Measurements from ENCODE around the gene NDC80.
A peak's percentile ranks its signal among the peaks of the same experiment; 100 is the strongest.
"Not testable (repeated sequence)": the region's sequence is repeated elsewhere in the genome, so short reads cannot be mapped to it uniquely, and the experiment has no call there.

NDC80 gene

DNA sequence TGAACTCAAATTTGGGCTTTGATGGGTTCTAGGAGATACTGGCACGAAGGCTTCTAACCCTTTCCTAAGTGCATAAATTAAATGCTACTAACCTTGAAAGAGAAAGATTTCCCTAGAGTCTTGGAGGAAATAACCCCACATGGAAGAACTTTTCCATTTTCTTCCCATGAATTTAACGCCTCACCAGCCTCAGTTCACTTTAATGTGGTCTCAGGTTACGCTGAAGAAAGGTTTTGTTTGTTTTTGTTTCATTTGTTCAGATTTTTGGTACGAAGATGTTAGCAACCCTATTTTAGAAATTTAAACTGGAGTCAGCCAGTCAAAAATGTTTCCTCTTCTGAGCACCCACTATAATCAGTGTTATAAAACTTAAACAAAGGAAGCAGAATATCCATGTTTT lies 30.8 kb upstream of the NDC80 start:
- H3K27ac Mint-ChIP-seq, result no peak overlapping the region
- H3K4me1 Mint-ChIP-seq (ENCODE audit: low read depth in 2 of 2), result no peaks in the 10 kb centered on the region

DNA sequence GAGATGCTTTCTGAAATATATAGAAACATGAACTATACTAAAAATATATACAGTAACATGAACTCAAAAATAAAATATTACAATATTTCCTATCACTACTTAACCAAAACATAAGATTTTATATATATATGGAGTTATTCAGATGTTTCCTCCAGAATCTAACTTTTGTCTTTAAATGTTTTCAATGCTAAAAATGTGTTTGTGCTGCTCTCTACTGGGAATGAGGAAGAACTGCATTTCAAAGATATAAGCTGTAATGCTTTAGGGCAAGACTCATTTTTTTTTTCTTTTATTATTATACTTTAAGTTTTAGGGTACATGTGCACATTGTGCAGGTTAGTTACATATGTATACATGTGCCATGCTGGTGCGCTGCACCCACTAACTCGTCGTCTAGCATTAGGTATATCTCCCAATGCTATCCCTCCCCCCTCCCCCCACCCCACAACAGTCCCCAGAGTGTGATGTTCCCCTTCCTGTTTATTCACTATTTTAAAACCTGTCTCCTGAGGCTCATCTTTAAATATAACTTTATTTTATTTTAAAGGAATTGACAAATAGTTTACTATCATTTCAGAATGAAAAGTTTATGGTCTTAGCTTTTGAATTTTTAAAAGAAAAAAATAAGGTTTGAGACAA lies 29.3 kb upstream of the NDC80 start:
- H3K27ac Mint-ChIP-seq, result peak overlapping the region in 1 of 2 donors; percentile 23
- not testable (repeated sequence) for H3K36me3 Mint-ChIP-seq (ENCODE audit: insufficient read depth); H3K9me3 Mint-ChIP-seq; DNase-seq; H3K27me3 Mint-ChIP-seq; H3K4me3 Mint-ChIP-seq; H3K4me1 Mint-ChIP-seq (ENCODE audit: low read depth in 2 of 2)
- ATAC-seq (replicated peaks), result peak; percentile 58

More for the DNA sequence above, 30.8 kb upstream of the NDC80 start:
- peaks cover 5% of the 10 kb centered on the region for H3K36me3 Mint-ChIP-seq (ENCODE audit: insufficient read depth)
- ATAC-seq (replicated peaks), result no peak
- no peaks in the 10 kb centered on the region for H3K9me3 Mint-ChIP-seq
- no peaks in the 10 kb centered on the region for H3K27me3 Mint-ChIP-seq
- H3K4me3 Mint-ChIP-seq, result no peak overlapping the region
- DNase-seq, result no peak

DNA sequence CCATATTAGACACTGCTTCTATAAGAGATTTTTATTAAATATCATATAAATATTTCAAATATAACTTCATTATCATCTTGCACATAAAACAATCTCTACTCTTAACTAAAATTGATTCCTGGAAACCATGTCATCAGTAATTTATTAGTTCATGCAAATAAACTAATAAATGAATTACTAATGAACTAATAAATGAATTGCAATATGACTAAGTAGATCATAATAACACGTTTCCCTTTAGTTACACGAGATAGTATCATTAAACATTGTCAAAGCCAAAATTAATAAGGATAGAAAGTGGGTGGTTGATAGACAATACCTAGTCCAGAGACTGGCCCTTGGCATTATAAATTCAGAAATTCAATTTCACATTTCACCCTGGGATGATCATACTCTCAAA lies 26.2 kb upstream of the NDC80 start:
- ATAC-seq (replicated peaks) (no peak), DNase-seq (no peak)
- Mint-ChIP-seq H3K9me3 (no peaks in the 10 kb centered on the region), H3K27ac (no peak overlapping the region), H3K4me1 (ENCODE audit: low read depth in 2 of 2) (peaks cover 0 to 10% of the 10 kb centered on the region in 2 donors), H3K27me3 (no peaks in the 10 kb centered on the region), H3K4me3 (no peak overlapping the region), H3K36me3 (ENCODE audit: insufficient read depth) (peaks cover 7% of the 10 kb centered on the region)

DNA sequence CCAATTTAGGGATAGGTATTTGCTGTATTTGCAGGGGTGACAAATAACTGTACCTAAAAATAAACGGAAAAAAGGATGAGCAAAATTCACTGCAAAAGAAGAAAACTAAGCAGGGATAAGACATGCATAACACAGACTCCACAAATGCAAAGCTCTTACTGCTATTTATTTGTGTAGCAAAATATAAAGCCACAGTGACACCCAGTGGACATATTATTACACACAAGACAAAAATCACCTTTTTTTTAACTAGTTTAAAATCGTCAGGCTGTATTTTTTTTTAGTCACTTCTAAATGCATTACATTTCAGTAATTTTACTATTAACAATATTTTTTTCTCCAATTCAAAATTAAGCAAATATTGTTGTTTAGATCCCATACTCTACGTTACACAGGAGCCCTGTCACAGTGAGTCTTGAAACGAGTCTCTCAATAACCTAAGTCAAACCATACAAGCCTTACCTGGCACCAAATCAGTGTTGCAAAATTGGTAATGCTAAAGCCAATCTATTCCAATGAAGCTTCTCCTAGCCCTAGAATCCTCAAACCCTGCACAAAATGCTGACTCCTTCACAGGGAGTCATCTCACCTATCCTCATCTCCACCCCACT lies 23.8 kb upstream of the NDC80 start:
- DNase-seq (peak in 1 of 3 experiments; percentile 7), ATAC-seq (replicated peaks) (peak; percentile 50)
- H3K27ac Mint-ChIP-seq, result peak overlapping the region in 1 of 2 donors; percentile 24
- no peaks in the 10 kb centered on the region for H3K9me3 Mint-ChIP-seq
- H3K36me3 Mint-ChIP-seq (ENCODE audit: insufficient read depth), result peaks cover 14% of the 10 kb centered on the region
- peaks cover 0 to 10% of the 10 kb centered on the region in 2 donors for H3K4me1 Mint-ChIP-seq (ENCODE audit: low read depth in 2 of 2)
- no peaks in the 10 kb centered on the region for H3K27me3 Mint-ChIP-seq
- H3K4me3 Mint-ChIP-seq, result no peak overlapping the region

DNA sequence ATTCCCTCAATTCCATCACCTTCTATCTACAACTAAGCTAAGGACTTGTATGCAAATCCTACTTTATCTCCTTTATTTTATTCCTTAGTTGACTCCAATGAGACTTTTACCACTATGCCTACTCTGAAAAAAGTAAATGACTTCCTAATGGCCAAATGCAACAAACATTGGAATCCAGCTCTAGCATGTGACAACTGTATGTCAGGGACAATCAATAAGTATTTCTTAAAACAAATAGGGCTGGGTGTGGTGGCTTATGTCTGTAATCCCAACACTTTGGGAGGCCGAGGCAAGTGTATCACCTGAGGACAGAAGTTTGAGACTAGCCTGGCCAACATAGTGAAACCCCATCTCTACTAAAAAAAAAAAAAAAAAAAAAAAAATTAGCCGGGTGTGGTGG lies 21.9 kb upstream of the NDC80 start:
- H3K27ac Mint-ChIP-seq, result no peak overlapping the region
- DNase-seq (no peak), ATAC-seq (replicated peaks) (no peak)
- peaks cover 0 to 10% of the 10 kb centered on the region in 2 donors for H3K4me1 Mint-ChIP-seq (ENCODE audit: low read depth in 2 of 2)
- H3K4me3 Mint-ChIP-seq, result no peak overlapping the region
- no peaks in the 10 kb centered on the region for H3K27me3 Mint-ChIP-seq
- peaks cover 18% of the 10 kb centered on the region for H3K36me3 Mint-ChIP-seq (ENCODE audit: insufficient read depth)
- H3K9me3 Mint-ChIP-seq, result no peaks in the 10 kb centered on the region

DNA sequence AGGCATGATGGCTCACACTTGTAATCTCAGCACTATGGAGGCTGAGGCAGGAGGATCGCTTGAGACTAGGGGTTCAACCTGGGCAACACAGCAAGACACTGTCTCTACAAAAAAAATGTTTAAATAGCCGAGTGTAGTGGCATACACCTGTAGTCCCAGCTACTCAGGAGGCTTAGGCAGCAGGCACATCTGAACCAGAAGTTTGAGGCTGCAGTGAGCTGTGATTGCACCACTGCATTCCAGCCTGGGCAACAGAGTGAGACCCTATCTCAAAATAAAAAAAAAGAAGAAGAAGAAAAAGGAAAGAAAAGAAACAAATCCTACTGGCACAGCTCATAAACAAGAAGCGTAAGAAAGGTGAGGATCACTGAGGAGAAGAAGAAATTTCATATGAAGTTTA lies 19.9 kb upstream of the NDC80 start:
- peaks cover 3 to 10% of the 10 kb centered on the region in 2 donors for H3K4me1 Mint-ChIP-seq (ENCODE audit: low read depth in 2 of 2)
- no peaks in the 10 kb centered on the region for H3K27me3 Mint-ChIP-seq
- H3K9me3 Mint-ChIP-seq, result no peaks in the 10 kb centered on the region
- peaks cover 14% of the 10 kb centered on the region for H3K36me3 Mint-ChIP-seq (ENCODE audit: insufficient read depth)
- H3K4me3 Mint-ChIP-seq, result no peak overlapping the region
- ATAC-seq (replicated peaks) (no peak), DNase-seq (no peak)
- H3K27ac Mint-ChIP-seq, result peak overlapping the region in 1 of 2 donors; percentile 72

DNA sequence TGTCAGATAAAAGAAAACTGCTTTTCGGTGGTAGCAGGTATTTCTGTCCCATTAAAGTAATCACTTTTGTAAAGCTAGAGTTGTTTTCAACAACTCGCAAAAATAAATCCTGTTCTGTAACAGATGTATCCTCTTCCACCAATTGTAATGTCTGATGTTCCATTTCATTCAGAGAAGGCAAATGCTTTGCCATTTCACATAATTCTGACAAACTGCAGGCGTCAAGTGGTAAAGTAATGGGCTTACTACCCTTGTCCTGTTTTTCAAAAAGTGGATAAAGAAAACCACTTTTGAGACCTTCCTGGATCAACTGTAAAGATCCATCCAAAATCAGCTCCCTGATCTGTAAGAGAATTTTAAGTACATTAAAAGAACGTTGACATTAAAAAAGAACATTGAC lies 16.7 kb upstream of the NDC80 start:
- DNase-seq (no peak), ATAC-seq (replicated peaks) (no peak)
- H3K27ac Mint-ChIP-seq, result no peak overlapping the region
- peaks cover 11% of the 10 kb centered on the region for H3K36me3 Mint-ChIP-seq (ENCODE audit: insufficient read depth)
- H3K9me3 Mint-ChIP-seq, result no peaks in the 10 kb centered on the region
- no peaks in the 10 kb centered on the region for H3K27me3 Mint-ChIP-seq
- no peak overlapping the region for H3K4me3 Mint-ChIP-seq
- peaks cover 3 to 10% of the 10 kb centered on the region in 2 donors for H3K4me1 Mint-ChIP-seq (ENCODE audit: low read depth in 2 of 2)

DNA sequence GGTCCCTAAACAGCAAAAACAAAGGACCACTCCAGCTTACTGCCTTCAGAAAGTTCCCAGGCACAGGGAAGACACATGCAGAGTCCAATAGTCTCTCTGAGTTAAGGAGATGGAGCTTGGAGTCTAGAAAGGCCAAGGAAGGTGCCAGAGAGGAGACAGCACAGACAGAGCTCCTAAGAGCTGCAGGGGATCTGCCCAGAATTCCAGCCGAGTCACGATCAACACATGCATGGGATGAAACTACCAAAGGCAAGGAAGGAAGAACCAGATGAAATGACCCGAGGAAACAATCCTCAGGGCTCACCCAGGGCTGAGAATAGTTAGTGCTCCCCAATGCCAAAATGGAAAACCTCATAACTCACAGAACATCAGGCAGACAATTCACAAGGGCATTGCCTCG lies 15.5 kb upstream of the NDC80 start:
- peaks cover 3 to 10% of the 10 kb centered on the region in 2 donors for H3K4me1 Mint-ChIP-seq (ENCODE audit: low read depth in 2 of 2)
- H3K27ac Mint-ChIP-seq, result no peak overlapping the region
- no peak for ATAC-seq (replicated peaks)
- DNase-seq, result no peak
- no peaks in the 10 kb centered on the region for H3K9me3 Mint-ChIP-seq
- H3K27me3 Mint-ChIP-seq, result no peaks in the 10 kb centered on the region
- H3K36me3 Mint-ChIP-seq (ENCODE audit: insufficient read depth), result peaks cover 5% of the 10 kb centered on the region
- no peak overlapping the region for H3K4me3 Mint-ChIP-seq

DNA sequence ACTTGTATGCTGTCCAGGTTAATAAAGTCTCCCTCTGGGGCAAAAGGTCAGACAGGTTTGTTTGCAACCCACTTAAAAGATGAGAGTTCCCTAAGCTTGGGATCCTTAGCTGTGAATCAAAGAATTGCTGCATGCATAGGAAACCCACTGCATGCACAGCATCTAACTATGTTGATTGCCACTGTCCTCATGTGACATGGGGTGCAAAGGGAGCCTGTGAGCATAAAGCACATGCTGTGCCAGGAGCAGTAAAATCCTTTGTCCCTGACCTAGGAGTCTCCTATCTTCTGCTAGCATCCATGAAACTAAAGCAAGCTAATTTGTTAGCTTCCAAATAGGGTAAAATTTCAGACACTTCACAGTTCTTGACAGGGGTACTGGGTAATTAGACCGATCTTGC lies 13.8 kb upstream of the NDC80 start:
- Mint-ChIP-seq H3K9me3 (no peaks in the 10 kb centered on the region), H3K4me3 (no peak overlapping the region), H3K27me3 (no peaks in the 10 kb centered on the region), H3K36me3 (ENCODE audit: insufficient read depth) (peaks cover 17% of the 10 kb centered on the region), H3K4me1 (ENCODE audit: low read depth in 2 of 2) (peaks cover 3 to 11% of the 10 kb centered on the region in 2 donors), H3K27ac (no peak overlapping the region)
- DNase-seq, result no peak
- ATAC-seq (replicated peaks), result no peak

DNA sequence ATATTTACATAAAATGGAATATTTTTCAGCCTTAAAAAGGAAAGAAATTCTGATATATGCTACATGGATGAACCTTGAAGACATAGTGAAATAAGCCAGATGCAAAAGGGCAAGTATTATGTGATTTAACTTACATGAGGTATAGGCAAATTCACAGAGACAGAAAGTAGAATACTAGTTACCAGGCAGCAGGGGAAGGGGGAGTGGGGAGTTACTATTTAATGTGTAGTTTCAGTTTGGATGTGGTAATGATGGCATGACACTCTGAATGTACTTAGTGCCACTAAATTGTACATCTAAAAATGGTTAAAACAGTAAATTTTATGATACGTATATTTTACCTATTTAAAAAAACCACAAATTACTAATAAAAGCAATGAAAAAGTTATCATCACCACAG lies 12.1 kb upstream of the NDC80 start:
- Mint-ChIP-seq H3K27ac (no peak overlapping the region), H3K9me3 (no peaks in the 10 kb centered on the region), H3K4me1 (ENCODE audit: low read depth in 2 of 2) (peaks cover 3 to 14% of the 10 kb centered on the region in 2 donors), H3K36me3 (ENCODE audit: insufficient read depth) (peaks cover 21% of the 10 kb centered on the region), H3K4me3 (no peak overlapping the region), H3K27me3 (no peaks in the 10 kb centered on the region)
- ATAC-seq (replicated peaks) (no peak), DNase-seq (no peak)

DNA sequence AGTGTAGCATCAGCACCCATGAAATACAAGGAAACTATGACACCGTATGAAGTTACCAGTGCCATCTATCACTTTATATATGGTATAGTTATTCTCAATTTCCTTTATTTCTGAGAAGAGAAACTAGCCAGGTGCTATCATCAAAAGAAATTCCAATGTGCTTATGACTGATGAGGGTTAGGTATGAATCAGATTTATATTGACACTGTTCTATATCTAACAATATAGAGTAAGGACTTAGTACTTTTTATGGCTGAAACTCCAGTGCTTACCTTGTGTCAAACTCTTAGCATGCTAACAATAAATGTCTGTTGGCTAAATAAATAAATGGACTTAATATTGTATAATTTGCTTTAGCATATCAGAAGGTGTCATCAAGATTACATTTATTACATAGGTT lies 7.0 kb upstream of the NDC80 start:
- Mint-ChIP-seq H3K9me3 (no peaks in the 10 kb centered on the region), H3K36me3 (ENCODE audit: insufficient read depth) (peaks cover 30% of the 10 kb centered on the region), H3K27me3 (no peaks in the 10 kb centered on the region), H3K4me1 (ENCODE audit: low read depth in 2 of 2) (peaks cover 11 to 36% of the 10 kb centered on the region in 2 donors), H3K4me3 (no peak overlapping the region), H3K27ac (peak overlapping the region in 1 of 2 donors; percentile 19)
- ATAC-seq (replicated peaks), result no peak
- no peak for DNase-seq

DNA sequence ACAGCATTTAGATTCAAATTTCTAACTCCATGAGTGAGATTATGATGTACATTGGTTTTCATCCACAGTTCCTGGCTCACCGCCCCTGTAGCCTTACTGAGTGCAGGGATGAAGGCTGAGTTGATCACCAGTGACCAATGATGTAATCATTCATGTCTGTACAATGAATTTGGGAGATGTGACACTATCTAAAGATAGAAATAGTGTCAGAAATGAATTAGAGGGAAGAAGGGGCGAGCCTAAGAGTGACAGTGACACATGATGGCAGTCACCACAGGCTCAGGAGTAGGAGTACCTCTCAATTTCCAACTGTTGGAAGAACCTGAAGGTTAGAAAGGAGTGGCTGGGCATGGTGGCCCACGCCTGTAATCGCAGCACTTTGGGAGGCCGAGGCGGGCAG lies 3.2 kb upstream of the NDC80 start:
- DNase-seq (no peak), ATAC-seq (replicated peaks) (no peak)
- H3K4me1 Mint-ChIP-seq (ENCODE audit: low read depth in 2 of 2), result peaks cover 28 to 54% of the 10 kb centered on the region in 2 donors
- H3K4me3 Mint-ChIP-seq, result no peak overlapping the region
- no peaks in the 10 kb centered on the region for H3K27me3 Mint-ChIP-seq
- peak overlapping the region; percentile 22 to 66 for H3K27ac Mint-ChIP-seq
- H3K9me3 Mint-ChIP-seq, result no peaks in the 10 kb centered on the region
- H3K36me3 Mint-ChIP-seq (ENCODE audit: insufficient read depth), result peaks cover 28% of the 10 kb centered on the region

DNA sequence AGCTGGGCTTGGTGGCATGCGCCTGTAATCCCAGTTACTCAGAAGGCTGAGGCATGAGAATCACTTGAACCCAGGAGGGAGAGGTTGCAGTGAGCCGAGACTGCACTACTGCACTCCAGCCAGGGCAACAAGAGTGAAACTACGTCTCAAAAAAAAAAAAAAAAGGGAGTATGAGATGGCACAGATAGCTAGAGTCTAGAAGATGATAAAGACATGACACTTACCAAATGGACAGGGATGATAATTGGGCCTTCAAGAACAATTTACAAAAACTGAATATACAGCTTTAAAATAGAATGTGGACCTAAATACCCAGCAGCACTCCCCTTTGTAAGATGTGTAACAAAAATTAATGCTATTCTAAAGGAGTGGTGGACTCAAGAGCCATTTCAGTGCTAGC lies 2.8 kb upstream of the NDC80 start:
- H3K27ac Mint-ChIP-seq, result peak overlapping the region; percentile 17 to 22
- peak overlapping the region in 1 of 2 donors; percentile 97 for H3K4me3 Mint-ChIP-seq
- no peak for DNase-seq
- no peaks in the 10 kb centered on the region for H3K27me3 Mint-ChIP-seq
- peaks cover 26% of the 10 kb centered on the region for H3K36me3 Mint-ChIP-seq (ENCODE audit: insufficient read depth)
- H3K9me3 Mint-ChIP-seq, result no peaks in the 10 kb centered on the region
- H3K4me1 Mint-ChIP-seq (ENCODE audit: low read depth in 2 of 2), result peaks cover 28 to 54% of the 10 kb centered on the region in 2 donors
- no peak for ATAC-seq (replicated peaks)
